IPS-18a (cell line): ENCODE measurements around the gene IFNE.
"Not testable (repeated sequence)": the region's sequence is repeated elsewhere in the genome, so short reads cannot be mapped to it uniquely, and the experiment has no call there.

ENCODE experiments used
- H3K27ac ChIP-seq: one replicate; pipeline ENCODE4 v1.5.1; 2013; ENCODE audit warnings: low read length
- H3K27me3 ChIP-seq: one replicate; pipeline ENCODE4 v1.6.1; 2013; ENCODE audit warnings: mild to moderate bottlenecking, low read length; ENCODE audit not compliant: control insufficient read depth, insufficient read depth
- H3K36me3 ChIP-seq: one replicate; pipeline ENCODE4 v1.6.1; 2013; ENCODE audit warnings: low read depth, low read length; ENCODE audit not compliant: control insufficient read depth
- H3K4me1 ChIP-seq: one replicate; pipeline ENCODE4 v1.6.1; 2013; ENCODE audit warnings: low read depth, low read length; ENCODE audit not compliant: control insufficient read depth
- H3K4me3 ChIP-seq: one replicate; pipeline ENCODE4 v1.5.1; 2013; ENCODE audit warnings: low read length
- H3K9ac ChIP-seq: one replicate; pipeline ENCODE4 v1.6.1; 2013; ENCODE audit warnings: mild to moderate bottlenecking, low read length, moderate library complexity
- H3K9me3 ChIP-seq: one replicate; pipeline ENCODE4 v1.6.1; 2013; ENCODE audit warnings: low read depth, low read length; ENCODE audit not compliant: control insufficient read depth

The IFNE gene

GRCh38 chr9:21443849-21444625 is 38.1 kb downstream of the IFNE start:
- H3K9ac ChIP-seq, result no peak overlapping the region
- H3K4me1 ChIP-seq, result no peaks in the 10 kb centered on the region
- no peak overlapping the region for H3K27ac ChIP-seq
- no peak overlapping the region for H3K4me3 ChIP-seq
- H3K27me3 ChIP-seq, result no peaks in the 10 kb centered on the region
- H3K9me3 ChIP-seq, result no peaks in the 10 kb centered on the region
- H3K36me3 ChIP-seq, result no peaks in the 10 kb centered on the region

- no peak within 1 kb of the TSS for H3K9ac ChIP-seq
Observed at GRCh38 chr9:21440139-21440538, 42.0 kb downstream of the IFNE start, which contains the start of gene IFNA1. Gene IFNA1, plus strand, starts transcription at chr9:21440439. Its CDS starts 69 bp downstream, at chr9:21440508.

GRCh38 chr9:21435015-21435383 is 47.1 kb downstream of the IFNE start:
- not testable (repeated sequence) for H3K27me3 ChIP-seq, H3K4me3 ChIP-seq, H3K9ac ChIP-seq, H3K9me3 ChIP-seq, H3K4me1 ChIP-seq, H3K36me3 ChIP-seq, H3K27ac ChIP-seq

More at GRCh38 chr9:21440139-21440538, 42.0 kb downstream of the IFNE start, which contains the start of gene IFNA1:
- Histone ChIP-seq H3K9me3 (no peaks in the 10 kb centered on the region), H3K27me3 (no peaks in the 10 kb centered on the region), H3K4me1 (no peaks in the 10 kb centered on the region), H3K27ac (no peak within 1 kb of the TSS), H3K36me3 (no peaks in the 10 kb centered on the region), H3K4me3 (no peak within 1 kb of the TSS)

DNA sequence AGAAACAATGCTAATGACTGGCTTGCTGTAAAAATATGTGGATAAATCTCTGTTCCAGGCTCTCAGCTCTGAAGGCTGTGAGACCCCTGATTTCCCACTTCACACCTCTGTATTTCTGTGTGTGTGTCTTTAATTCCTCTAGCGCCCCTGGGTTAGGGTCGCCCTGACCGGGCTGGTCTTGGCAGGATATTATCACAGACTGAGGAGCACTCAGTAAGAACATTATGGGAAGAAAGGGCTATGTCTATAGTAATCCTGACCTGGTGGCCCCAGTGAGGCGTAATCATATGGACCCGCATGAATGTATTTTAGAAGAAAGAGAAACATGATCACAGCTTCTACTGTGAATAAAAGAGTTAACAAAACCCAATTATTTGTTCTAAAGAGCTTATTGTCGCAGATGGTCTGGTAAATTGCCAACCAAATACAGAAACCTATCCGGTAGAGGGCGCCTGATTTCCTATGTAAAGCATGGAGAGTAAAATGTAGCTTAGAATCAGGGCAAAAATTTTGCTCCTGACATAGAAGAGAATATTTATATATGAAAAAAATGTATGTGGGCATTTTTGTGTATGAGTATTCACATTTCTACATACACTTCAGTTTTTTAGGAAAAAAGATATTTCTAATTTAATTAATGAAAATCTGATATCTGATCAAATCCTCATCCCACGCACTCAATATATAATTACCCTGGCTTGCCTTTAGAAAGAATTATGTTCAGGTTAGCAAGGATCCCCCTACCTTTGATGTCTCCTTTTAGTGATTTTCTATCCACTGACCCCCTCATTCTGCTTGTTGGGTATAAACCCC is 47.7 kb downstream of the IFNE start:
- Histone ChIP-seq H3K4me3 (no peak overlapping the region), H3K9ac (no peak overlapping the region), H3K27ac (no peak overlapping the region), H3K4me1 (no peaks in the 10 kb centered on the region), H3K36me3 (no peaks in the 10 kb centered on the region), H3K27me3 (no peaks in the 10 kb centered on the region), H3K9me3 (no peaks in the 10 kb centered on the region)

DNA sequence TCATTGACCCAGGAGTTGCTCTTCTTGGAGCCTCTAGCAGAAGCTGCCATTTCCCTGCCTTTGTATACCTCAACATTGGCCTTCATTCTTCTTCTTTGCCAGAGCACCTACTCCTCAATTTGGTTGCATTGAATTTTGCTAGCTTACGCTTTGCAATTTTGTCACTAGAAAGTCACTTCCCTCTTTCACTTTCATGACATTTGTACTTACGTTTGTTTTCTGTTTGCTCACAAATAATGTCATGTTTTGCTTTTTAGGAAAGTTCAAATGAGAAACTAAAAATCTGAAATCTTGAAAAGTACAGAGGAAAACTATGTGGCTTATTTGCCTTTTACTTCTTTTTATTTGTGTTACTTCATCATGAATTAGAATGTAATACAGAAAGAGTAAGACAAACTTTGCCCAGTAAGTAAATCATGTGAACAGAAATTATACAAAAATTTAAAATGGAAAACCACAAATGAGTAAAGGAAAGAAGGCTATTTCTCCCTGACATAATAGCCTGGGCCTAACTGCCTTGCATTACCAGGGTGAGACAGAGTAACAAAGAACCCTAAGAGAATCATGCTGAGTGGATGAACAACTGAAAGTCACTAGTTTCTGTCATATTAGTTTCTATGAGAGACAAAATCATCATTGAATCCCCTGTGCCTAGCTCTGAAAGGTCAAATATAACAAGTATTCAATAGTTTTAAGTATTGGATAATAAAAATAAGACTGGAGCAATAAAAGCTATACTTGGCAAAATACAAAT is 49.3 kb downstream of the IFNE start:
- Histone ChIP-seq H3K27me3 (no peaks in the 10 kb centered on the region), H3K9me3 (no peaks in the 10 kb centered on the region), H3K36me3 (no peaks in the 10 kb centered on the region), H3K9ac (no peak overlapping the region), H3K27ac (no peak overlapping the region), H3K4me3 (no peak overlapping the region), H3K4me1 (peaks cover 14% of the 10 kb centered on the region)
